Effector memory CD4-positive, alpha-beta T cell (primary cell): ENCODE measurements around the gene DRG2.

Experiments
- DNase-seq, 3 donors: peaks; one replicate each; pipeline ENCODE4 v3.0.0-alpha.2; 2020
- H3K27ac ChIP-seq: 2 replicates; pipeline ENCODE4 v1.7.0; 2013; ENCODE audit warnings: mild to moderate bottlenecking, low read length, moderate library complexity; ENCODE audit not compliant: insufficient read depth, poor library complexity, severe bottlenecking
- H3K27me3 ChIP-seq: replicated peaks from 2 replicates; pipeline ENCODE4 v1.7.0; 2013; ENCODE audit warnings: mild to moderate bottlenecking, low read length; ENCODE audit not compliant: insufficient read depth, control insufficient read depth, poor library complexity, severe bottlenecking
- H3K36me3 ChIP-seq: 2 replicates; pipeline ENCODE4 v1.7.0; 2013; ENCODE audit warnings: mild to moderate bottlenecking, low read length, moderate library complexity; ENCODE audit not compliant: control insufficient read depth, insufficient read depth
- H3K4me1 ChIP-seq: 2 replicates; pipeline ENCODE4 v1.7.0; 2013; ENCODE audit warnings: low read length, mild to moderate bottlenecking; ENCODE audit not compliant: control insufficient read depth, insufficient read depth, poor library complexity, severe bottlenecking
- H3K4me3 ChIP-seq: 2 replicates; pipeline ENCODE4 v1.7.0; 2013; ENCODE audit warnings: low read length, low read depth, mild to moderate bottlenecking; ENCODE audit not compliant: insufficient read depth, poor library complexity, severe bottlenecking
- H3K9me3 ChIP-seq: 2 replicates; pipeline ENCODE4 v1.7.0; 2013; ENCODE audit warnings: mild to moderate bottlenecking, low read length, moderate library complexity; ENCODE audit not compliant: control insufficient read depth
- total RNA-seq, 3 donors: gene quantifications; one replicate each; lab custom pipeline; 2026; lab: John Stamatoyannopoulos, UW

DRG2 gene
- total RNA-seq = 40.1 to 51.7 (median 46.9) reads per million in 3 donors

GRCh38 chr17:18087610-18088491 is at the start of gene DRG2:
DRG2 (plus strand) TSS chr17:18087948; CDS start chr17:18088024, 76 bp downstream.
- H3K4me3 ChIP-seq = peak within 1 kb of the TSS; percentile 92
- peak; percentile 69 to 77 (median 73) for DNase-seq
- H3K4me1 ChIP-seq = peaks cover 6% of the 10 kb centered on the region
- no peaks in the 10 kb centered on the region for H3K9me3 ChIP-seq
- peak within 1 kb of the TSS; percentile 82 for H3K27ac ChIP-seq
- no peaks in the 10 kb centered on the region for H3K27me3 ChIP-seq
- no peaks in the 10 kb centered on the region for H3K36me3 ChIP-seq

GRCh38 chr17:18038149-18038850 is 49.4 kb upstream of the DRG2 start:
- peak overlapping the region; percentile 74 for H3K27ac ChIP-seq
- H3K27me3 ChIP-seq = no peaks in the 10 kb centered on the region
- DNase-seq = no peak
- no peaks in the 10 kb centered on the region for H3K36me3 ChIP-seq
- peaks cover 26% of the 10 kb centered on the region for H3K4me1 ChIP-seq
- H3K4me3 ChIP-seq = peak overlapping the region; percentile 83
- H3K9me3 ChIP-seq = no peaks in the 10 kb centered on the region

- Histone ChIP-seq H3K4me3 (peak within 1 kb of the TSS; percentile 83), H3K27ac (peak within 1 kb of the TSS; percentile 74), H3K4me1 (peaks cover 26% of the 10 kb centered on the region), H3K27me3 (no peaks in the 10 kb centered on the region), H3K9me3 (no peaks in the 10 kb centered on the region), H3K36me3 (no peaks in the 10 kb centered on the region)
- peak; percentile 97 to 99 (median 99) for DNase-seq
Measured at GRCh38 chr17:18038861-18039534, 48.8 kb upstream of the DRG2 start, which contains the start of the genes ATPAF2 and GID4. ATPAF2 (minus strand) TSS chr17:18039168; CDS start chr17:18039013, 155 bp downstream. GID4 (plus strand) TSS chr17:18039408; CDS start chr17:18039465, 57 bp downstream.

GRCh38 chr17:18039535-18040260 is 48.0 kb upstream of the DRG2 start:
- Histone ChIP-seq H3K27me3 (no peaks in the 10 kb centered on the region), H3K4me3 (peak overlapping the region; percentile 83), H3K36me3 (peaks cover 1% of the 10 kb centered on the region), H3K27ac (peak overlapping the region; percentile 74), H3K4me1 (peaks cover 26% of the 10 kb centered on the region), H3K9me3 (no peaks in the 10 kb centered on the region)
- peak in 1 of 3 donors; percentile 8 for DNase-seq

- Histone ChIP-seq H3K4me1 (peaks cover 26% of the 10 kb centered on the region), H3K27ac (peak overlapping the region; percentile 74), H3K36me3 (peaks cover 8% of the 10 kb centered on the region), H3K9me3 (no peaks in the 10 kb centered on the region), H3K4me3 (peak overlapping the region; percentile 83), H3K27me3 (no peaks in the 10 kb centered on the region)
- DNase-seq = no peak
Measured at GRCh38 chr17:18040261-18040858, 47.4 kb upstream of the DRG2 start.

- Histone ChIP-seq H3K4me1 (peaks cover 26% of the 10 kb centered on the region), H3K36me3 (peaks cover 12% of the 10 kb centered on the region), H3K27me3 (no peaks in the 10 kb centered on the region), H3K4me3 (no peak overlapping the region), H3K9me3 (no peaks in the 10 kb centered on the region), H3K27ac (no peak overlapping the region)
- DNase-seq = no peak
Measured at GRCh38 chr17:18041776-18042175, 46.0 kb upstream of the DRG2 start.

GRCh38 chr17:18042983-18043382 is 44.8 kb upstream of the DRG2 start:
- Histone ChIP-seq H3K9me3 (no peaks in the 10 kb centered on the region), H3K27me3 (no peaks in the 10 kb centered on the region), H3K4me1 (peaks cover 19% of the 10 kb centered on the region), H3K27ac (no peak overlapping the region), H3K4me3 (no peak overlapping the region), H3K36me3 (peaks cover 12% of the 10 kb centered on the region)
- no peak for DNase-seq

- Histone ChIP-seq H3K4me3 (no peak overlapping the region), H3K27me3 (no peaks in the 10 kb centered on the region)
Measured at GRCh38 chr17:18043491-18043890, 44.3 kb upstream of the DRG2 start.

GRCh38 chr17:18044609-18045008 is 43.1 kb upstream of the DRG2 start:
- Histone ChIP-seq H3K27me3 (no peaks in the 10 kb centered on the region), H3K36me3 (peaks cover 12% of the 10 kb centered on the region), H3K9me3 (no peaks in the 10 kb centered on the region), H3K4me3 (no peak overlapping the region), H3K27ac (no peak overlapping the region), H3K4me1 (peaks cover 11% of the 10 kb centered on the region)
- DNase-seq = no peak

More at GRCh38 chr17:18043491-18043890, 44.3 kb upstream of the DRG2 start:
- no peak overlapping the region for H3K27ac ChIP-seq
- H3K4me1 ChIP-seq = peaks cover 14% of the 10 kb centered on the region
- H3K9me3 ChIP-seq = no peaks in the 10 kb centered on the region
- peaks cover 12% of the 10 kb centered on the region for H3K36me3 ChIP-seq
- DNase-seq = no peak
